GM23338 (cell line): ENCODE data around the gene GNG7. TPM values are rescaled to one million over a fixed set of nuclear protein-coding genes. Genes with fewer than 3 reads are reported as not detected.

Experiments
- ATAC-seq: fragments of 200-7000 bp; cut with Tn5 transposase; 3 replicates; pipeline ENCODE4 v1.9.1; 2020
- DNase-seq: peaks from one replicate; pipeline ENCODE4 v3.0.0-alpha.2; 2015; ENCODE audit warnings: low spot score
- H2AFZ ChIP-seq: fragments of 200-600 bp; sonication (generic); 2 replicates; pipeline ENCODE4 v1.8.0; 2016; ENCODE audit warnings: antibody characterized with exemption, mild to moderate bottlenecking, moderate library complexity
- H3F3A ChIP-seq: fragments of 200-600 bp; sonication (generic); replicated peaks from 2 replicates; pipeline ENCODE4 v1.8.0; 2017; ENCODE audit warnings: antibody characterized with exemption, mixed run types, low read depth
- H3K27ac ChIP-seq: fragments of 200-600 bp; sonication (generic); 2 replicates; pipeline ENCODE4 v1.6.1; 2016; ENCODE audit warnings: low read depth
- H3K27me3 ChIP-seq: fragments of 200-600 bp; sonication (generic); 2 replicates; pipeline ENCODE4 v1.8.0; 2016; ENCODE audit warnings: mild to moderate bottlenecking, mixed run types, moderate library complexity; ENCODE audit not compliant: insufficient read depth
- H3K36me3 ChIP-seq: fragments of 200-600 bp; sonication (generic); 2 replicates; pipeline ENCODE4 v1.8.0; 2016; ENCODE audit warnings: mild to moderate bottlenecking; ENCODE audit not compliant: insufficient read depth
- H3K4me1 ChIP-seq: fragments of 200-600 bp; sonication (generic); 2 replicates; pipeline ENCODE4 v1.8.0; 2016; ENCODE audit warnings: mild to moderate bottlenecking, moderate library complexity; ENCODE audit not compliant: insufficient read depth
- H3K4me2 ChIP-seq: fragments of 200-600 bp; sonication (generic); 2 replicates; pipeline ENCODE4 v1.7.1; 2017; ENCODE audit warnings: mixed run types
- H3K4me3 ChIP-seq: fragments of 200-600 bp; sonication (generic); 2 replicates; pipeline ENCODE4 v1.6.1; 2016; ENCODE audit warnings: mixed run types
- H3K79me2 ChIP-seq: fragments of 200-600 bp; sonication (generic); replicated peaks from 2 replicates; pipeline ENCODE4 v1.8.0; 2017; ENCODE audit warnings: mild to moderate bottlenecking; ENCODE audit not compliant: insufficient read depth
- H3K9me2 ChIP-seq: fragments of 200-600 bp; sonication (generic); 2 replicates; pipeline ENCODE4 v1.8.0; 2017; ENCODE audit not compliant: insufficient read depth
- H4K20me1 ChIP-seq: fragments of 200-600 bp; sonication (generic); replicated peaks from 2 replicates; pipeline ENCODE4 v1.8.0; 2017; ENCODE audit warnings: mild to moderate bottlenecking; ENCODE audit not compliant: insufficient read depth
- H3K27ac Mint-ChIP-seq: 2 replicates; pipeline ENCODE4 v1.8.0; 2020; ENCODE audit warnings: inconsistent platforms, mild to moderate bottlenecking, moderate library complexity, mixed read lengths
- H3K27me3 Mint-ChIP-seq: 3 replicates; pipeline ENCODE4 v1.8.0; 2022; ENCODE audit warnings: low read depth, mild to moderate bottlenecking, moderate library complexity, mixed read lengths, inconsistent platforms; ENCODE audit not compliant: insufficient read depth, poor library complexity
- H3K36me3 Mint-ChIP-seq: 3 replicates; pipeline ENCODE4 v1.8.0; 2021; ENCODE audit warnings: low read depth, mild to moderate bottlenecking, inconsistent platforms, moderate library complexity, mixed read lengths
- H3K4me1 Mint-ChIP-seq: 3 replicates; pipeline ENCODE4 v1.8.0; 2020; ENCODE audit warnings: mild to moderate bottlenecking, inconsistent platforms, mixed read lengths
- H3K4me3 Mint-ChIP-seq: 3 replicates; pipeline ENCODE4 v1.8.0; 2021; ENCODE audit warnings: moderate library complexity, mild to moderate bottlenecking, inconsistent platforms, mixed read lengths
- H3K9me3 Mint-ChIP-seq: 3 replicates; pipeline ENCODE4 v1.8.0; 2020; ENCODE audit warnings: moderate library complexity, mild to moderate bottlenecking, inconsistent platforms, mixed read lengths
- CREB1 ChIP-seq: fragments of 250-450 bp; sonication (Bioruptor Pico); IDR thresholded peaks from 2 replicates; pipeline ENCODE4 v1.5.0; 2020; ENCODE audit warnings: low read depth, mild to moderate bottlenecking, moderate library complexity
- EZH2 ChIP-seq: fragments of 200-600 bp; sonication (generic); IDR thresholded peaks from one replicate; pipeline ENCODE4 v1.8.0; 2017; ENCODE audit warnings: antibody characterized with exemption, mild to moderate bottlenecking, low read depth; ENCODE audit not compliant: unreplicated experiment
- EZH2phosphoT487 ChIP-seq: fragments of 200-600 bp; sonication (generic); IDR thresholded peaks from one replicate; pipeline ENCODE4 v1.8.1; 2018; ENCODE audit warnings: antibody characterized with exemption; ENCODE audit not compliant: unreplicated experiment
- JUNB ChIP-seq: IDR thresholded peaks from one replicate; pipeline ENCODE4 v1.6.1; 2016; ENCODE audit warnings: antibody characterized with exemption; ENCODE audit not compliant: unreplicated experiment
- NANOG ChIP-seq: IDR thresholded peaks from 2 replicates; pipeline ENCODE4 v1.6.1; 2016; ENCODE audit warnings: antibody characterized with exemption, borderline replicate concordance
- POLR2AphosphoS5 ChIP-seq: IDR thresholded peaks from 2 replicates; pipeline ENCODE4 v1.6.1; 2016; ENCODE audit warnings: antibody characterized with exemption, low read depth
- STAT1 ChIP-seq: IDR thresholded peaks from one replicate; pipeline ENCODE4 v1.6.1; 2016; ENCODE audit warnings: antibody characterized with exemption; ENCODE audit not compliant: unreplicated experiment
- ZNF114 ChIP-seq: fragments of 250-450 bp; sonication (Bioruptor Pico); IDR thresholded peaks from 2 replicates; pipeline ENCODE4 v1.5.0; 2020; ENCODE audit warnings: mild to moderate bottlenecking, moderate library complexity
- ZNF331 ChIP-seq: fragments of 250-450 bp; sonication (Bioruptor Pico); IDR thresholded peaks from 2 replicates; pipeline ENCODE4 v1.5.0; 2020; ENCODE audit warnings: low read depth, mild to moderate bottlenecking, moderate library complexity
- polyA plus RNA-seq: library from polyadenylated mRNA; unstranded; fragments of >200 nt; fragmentation: Nextera tagmentation; extraction: Ambion mirVana; gene quantifications from 2 replicates; pipeline ENCODE4 v1.2.1, GENCODE V29; 2016
- total RNA-seq: library from RNA; depleted of rRNA; stranded (reverse); fragments of >200 nt; shearing (Covaris generic); gene quantifications from 2 replicates; pipeline ENCODE4 v1.2.3, GENCODE V29; 2014
- TF ChIP-seq, protein P1 (sequence below): fragments of 250-450 bp; sonication (Bioruptor Pico); IDR thresholded peaks from 2 replicates; pipeline ENCODE4 v1.5.0; 2020; ENCODE audit warnings: mild to moderate bottlenecking, moderate library complexity
- TF ChIP-seq, protein P2 (sequence below), 2 experiments: fragments of 200-600 bp in 1 of 2; sonication (generic) in 1 of 2; conservative IDR thresholded peaks; 2 replicates each; pipeline versions ENCODE4 v1.5.1 to v1.6.1; 2016 to 2017; ENCODE audit warnings: antibody characterized with exemption in 2 of 2, low read depth in 2 of 2, mild to moderate bottlenecking in 2 of 2, moderate library complexity in 1 of 2
- TF ChIP-seq, protein P3 (sequence below): IDR thresholded peaks from 2 replicates; pipeline ENCODE4 v1.6.1; 2016; ENCODE audit warnings: antibody characterized with exemption
- TF ChIP-seq, protein P4 (sequence below): IDR thresholded peaks from one replicate; pipeline ENCODE4 v1.6.1; 2018; ENCODE audit warnings: antibody characterized with exemption; ENCODE audit not compliant: unreplicated experiment

GNG7 gene
- total and polyA plus RNA-seq, 2 experiments from 2014 or later, result 5.1 to 5.4 TPM

DNA sequence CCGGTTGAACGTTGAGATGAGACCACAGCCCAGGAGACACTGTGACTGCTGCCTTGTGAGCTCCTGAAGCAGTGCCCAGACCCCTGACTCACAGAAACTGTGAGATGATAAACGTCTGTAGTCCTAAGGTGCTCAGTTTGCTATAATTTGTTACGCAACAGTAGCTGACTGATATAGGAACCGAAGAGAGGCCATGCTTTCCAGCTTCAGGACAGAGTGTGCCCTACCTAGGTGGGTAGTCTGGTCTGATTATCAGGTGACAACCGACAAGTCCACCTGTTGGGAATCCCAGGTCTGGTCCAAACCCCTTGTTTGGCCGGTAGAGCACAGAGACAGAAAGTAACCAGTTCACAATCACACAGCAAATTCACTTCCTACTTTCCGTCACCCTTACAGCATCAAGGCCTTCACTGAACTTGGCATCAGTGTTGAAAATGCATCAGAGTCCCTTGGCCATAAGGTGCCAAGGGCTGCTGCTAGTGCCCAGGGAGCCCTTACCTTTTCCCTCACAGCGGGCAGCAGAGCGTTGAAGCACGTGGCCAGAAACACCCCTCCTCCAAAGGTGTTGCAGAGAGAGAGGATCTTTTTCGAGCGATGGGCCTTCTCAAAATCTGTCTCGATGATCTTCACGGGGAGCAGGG, 34.2 kb upstream of the GNG7 start:
- peaks cover 44% of the 10 kb centered on the region for H3K36me3 Mint-ChIP-seq
- DNase-seq (no peak), ATAC-seq (no peak)
- no peaks in the 10 kb centered on the region; the same call in none of the 2 replicates for H4K20me1 ChIP-seq
- no peaks in the 10 kb centered on the region; the same call in 1 of the 2 replicates for H3K36me3 ChIP-seq
- peaks cover 4% of the 10 kb centered on the region; the same call in 1 of the 2 replicates for H3K4me1 ChIP-seq
- no peaks in the 10 kb centered on the region for H3K27me3 ChIP-seq
- H3K4me3 Mint-ChIP-seq, result no peak overlapping the region
- no peak overlapping the region for H3K4me3 ChIP-seq
- no peak overlapping the region for H3K27ac Mint-ChIP-seq
- H3K4me2 ChIP-seq, result no peak overlapping the region
- no peaks in the 10 kb centered on the region for H3K9me2 ChIP-seq
- peaks cover 4% of the 10 kb centered on the region; the same call in 2 of the 3 replicates for H3K4me1 Mint-ChIP-seq
- TF ChIP-seq EZH2phosphoT487, result no peak
- TF ChIP-seq EZH2, result no peak
- TF ChIP-seq POLR2AphosphoS5, result no peak
- TF ChIP-seq, protein P1, sequence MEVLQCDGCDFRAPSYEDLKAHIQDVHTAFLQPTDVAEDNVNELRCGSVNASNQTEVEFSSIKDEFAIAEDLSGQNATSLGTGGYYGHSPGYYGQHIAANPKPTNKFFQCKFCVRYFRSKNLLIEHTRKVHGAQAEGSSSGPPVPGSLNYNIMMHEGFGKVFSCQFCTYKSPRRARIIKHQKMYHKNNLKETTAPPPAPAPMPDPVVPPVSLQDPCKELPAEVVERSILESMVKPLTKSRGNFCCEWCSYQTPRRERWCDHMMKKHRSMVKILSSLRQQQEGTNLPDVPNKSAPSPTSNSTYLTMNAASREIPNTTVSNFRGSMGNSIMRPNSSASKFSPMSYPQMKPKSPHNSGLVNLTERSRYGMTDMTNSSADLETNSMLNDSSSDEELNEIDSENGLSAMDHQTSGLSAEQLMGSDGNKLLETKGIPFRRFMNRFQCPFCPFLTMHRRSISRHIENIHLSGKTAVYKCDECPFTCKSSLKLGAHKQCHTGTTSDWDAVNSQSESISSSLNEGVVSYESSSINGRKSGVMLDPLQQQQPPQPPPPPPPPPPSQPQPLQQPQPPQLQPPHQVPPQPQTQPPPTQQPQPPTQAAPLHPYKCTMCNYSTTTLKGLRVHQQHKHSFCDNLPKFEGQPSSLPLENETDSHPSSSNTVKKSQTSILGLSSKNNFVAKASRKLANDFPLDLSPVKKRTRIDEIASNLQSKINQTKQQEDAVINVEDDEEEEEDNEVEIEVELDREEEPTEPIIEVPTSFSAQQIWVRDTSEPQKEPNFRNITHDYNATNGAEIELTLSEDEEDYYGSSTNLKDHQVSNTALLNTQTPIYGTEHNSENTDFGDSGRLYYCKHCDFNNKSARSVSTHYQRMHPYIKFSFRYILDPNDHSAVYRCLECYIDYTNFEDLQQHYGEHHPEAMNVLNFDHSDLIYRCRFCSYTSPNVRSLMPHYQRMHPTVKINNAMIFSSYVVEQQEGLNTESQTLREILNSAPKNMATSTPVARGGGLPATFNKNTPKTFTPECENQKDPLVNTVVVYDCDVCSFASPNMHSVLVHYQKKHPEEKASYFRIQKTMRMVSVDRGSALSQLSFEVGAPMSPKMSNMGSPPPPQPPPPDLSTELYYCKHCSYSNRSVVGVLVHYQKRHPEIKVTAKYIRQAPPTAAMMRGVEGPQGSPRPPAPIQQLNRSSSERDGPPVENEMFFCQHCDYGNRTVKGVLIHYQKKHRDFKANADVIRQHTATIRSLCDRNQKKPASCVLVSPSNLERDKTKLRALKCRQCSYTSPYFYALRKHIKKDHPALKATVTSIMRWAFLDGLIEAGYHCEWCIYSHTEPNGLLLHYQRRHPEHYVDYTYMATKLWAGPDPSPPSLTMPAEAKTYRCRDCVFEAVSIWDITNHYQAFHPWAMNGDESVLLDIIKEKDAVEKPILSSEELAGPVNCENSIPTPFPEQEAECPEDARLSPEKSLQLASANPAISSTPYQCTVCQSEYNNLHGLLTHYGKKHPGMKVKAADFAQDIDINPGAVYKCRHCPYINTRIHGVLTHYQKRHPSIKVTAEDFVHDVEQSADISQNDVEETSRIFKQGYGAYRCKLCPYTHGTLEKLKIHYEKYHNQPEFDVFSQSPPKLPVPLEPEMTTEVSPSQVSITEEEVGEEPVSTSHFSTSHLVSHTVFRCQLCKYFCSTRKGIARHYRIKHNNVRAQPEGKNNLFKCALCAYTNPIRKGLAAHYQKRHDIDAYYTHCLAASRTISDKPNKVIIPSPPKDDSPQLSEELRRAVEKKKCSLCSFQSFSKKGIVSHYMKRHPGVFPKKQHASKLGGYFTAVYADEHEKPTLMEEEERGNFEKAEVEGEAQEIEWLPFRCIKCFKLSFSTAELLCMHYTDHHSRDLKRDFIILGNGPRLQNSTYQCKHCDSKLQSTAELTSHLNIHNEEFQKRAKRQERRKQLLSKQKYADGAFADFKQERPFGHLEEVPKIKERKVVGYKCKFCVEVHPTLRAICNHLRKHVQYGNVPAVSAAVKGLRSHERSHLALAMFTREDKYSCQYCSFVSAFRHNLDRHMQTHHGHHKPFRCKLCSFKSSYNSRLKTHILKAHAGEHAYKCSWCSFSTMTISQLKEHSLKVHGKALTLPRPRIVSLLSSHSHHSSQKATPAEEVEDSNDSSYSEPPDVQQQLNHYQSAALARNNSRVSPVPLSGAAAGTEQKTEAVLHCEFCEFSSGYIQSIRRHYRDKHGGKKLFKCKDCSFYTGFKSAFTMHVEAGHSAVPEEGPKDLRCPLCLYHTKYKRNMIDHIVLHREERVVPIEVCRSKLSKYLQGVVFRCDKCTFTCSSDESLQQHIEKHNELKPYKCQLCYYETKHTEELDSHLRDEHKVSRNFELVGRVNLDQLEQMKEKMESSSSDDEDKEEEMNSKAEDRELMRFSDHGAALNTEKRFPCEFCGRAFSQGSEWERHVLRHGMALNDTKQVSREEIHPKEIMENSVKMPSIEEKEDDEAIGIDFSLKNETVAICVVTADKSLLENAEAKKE, result no peak
- TF ChIP-seq, protein P2, sequence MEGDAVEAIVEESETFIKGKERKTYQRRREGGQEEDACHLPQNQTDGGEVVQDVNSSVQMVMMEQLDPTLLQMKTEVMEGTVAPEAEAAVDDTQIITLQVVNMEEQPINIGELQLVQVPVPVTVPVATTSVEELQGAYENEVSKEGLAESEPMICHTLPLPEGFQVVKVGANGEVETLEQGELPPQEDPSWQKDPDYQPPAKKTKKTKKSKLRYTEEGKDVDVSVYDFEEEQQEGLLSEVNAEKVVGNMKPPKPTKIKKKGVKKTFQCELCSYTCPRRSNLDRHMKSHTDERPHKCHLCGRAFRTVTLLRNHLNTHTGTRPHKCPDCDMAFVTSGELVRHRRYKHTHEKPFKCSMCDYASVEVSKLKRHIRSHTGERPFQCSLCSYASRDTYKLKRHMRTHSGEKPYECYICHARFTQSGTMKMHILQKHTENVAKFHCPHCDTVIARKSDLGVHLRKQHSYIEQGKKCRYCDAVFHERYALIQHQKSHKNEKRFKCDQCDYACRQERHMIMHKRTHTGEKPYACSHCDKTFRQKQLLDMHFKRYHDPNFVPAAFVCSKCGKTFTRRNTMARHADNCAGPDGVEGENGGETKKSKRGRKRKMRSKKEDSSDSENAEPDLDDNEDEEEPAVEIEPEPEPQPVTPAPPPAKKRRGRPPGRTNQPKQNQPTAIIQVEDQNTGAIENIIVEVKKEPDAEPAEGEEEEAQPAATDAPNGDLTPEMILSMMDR (conservative IDR thresholded peaks at IDR 0.05; ENCODE audit: low read depth in 2 of 2), result no peak
- TF ChIP-seq CREB1 (CRISPR knock-in tag), result no peak
- TF ChIP-seq, protein P3, sequence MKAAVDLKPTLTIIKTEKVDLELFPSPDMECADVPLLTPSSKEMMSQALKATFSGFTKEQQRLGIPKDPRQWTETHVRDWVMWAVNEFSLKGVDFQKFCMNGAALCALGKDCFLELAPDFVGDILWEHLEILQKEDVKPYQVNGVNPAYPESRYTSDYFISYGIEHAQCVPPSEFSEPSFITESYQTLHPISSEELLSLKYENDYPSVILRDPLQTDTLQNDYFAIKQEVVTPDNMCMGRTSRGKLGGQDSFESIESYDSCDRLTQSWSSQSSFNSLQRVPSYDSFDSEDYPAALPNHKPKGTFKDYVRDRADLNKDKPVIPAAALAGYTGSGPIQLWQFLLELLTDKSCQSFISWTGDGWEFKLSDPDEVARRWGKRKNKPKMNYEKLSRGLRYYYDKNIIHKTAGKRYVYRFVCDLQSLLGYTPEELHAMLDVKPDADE, result no peak
- TF ChIP-seq ZNF331 (CRISPR knock-in tag), result no peak
- TF ChIP-seq STAT1, result no peak
- no peak for TF ChIP-seq NANOG
- no peak for TF ChIP-seq JUNB
- TF ChIP-seq ZNF114 (CRISPR knock-in tag), result no peak
- TF ChIP-seq, protein P4, sequence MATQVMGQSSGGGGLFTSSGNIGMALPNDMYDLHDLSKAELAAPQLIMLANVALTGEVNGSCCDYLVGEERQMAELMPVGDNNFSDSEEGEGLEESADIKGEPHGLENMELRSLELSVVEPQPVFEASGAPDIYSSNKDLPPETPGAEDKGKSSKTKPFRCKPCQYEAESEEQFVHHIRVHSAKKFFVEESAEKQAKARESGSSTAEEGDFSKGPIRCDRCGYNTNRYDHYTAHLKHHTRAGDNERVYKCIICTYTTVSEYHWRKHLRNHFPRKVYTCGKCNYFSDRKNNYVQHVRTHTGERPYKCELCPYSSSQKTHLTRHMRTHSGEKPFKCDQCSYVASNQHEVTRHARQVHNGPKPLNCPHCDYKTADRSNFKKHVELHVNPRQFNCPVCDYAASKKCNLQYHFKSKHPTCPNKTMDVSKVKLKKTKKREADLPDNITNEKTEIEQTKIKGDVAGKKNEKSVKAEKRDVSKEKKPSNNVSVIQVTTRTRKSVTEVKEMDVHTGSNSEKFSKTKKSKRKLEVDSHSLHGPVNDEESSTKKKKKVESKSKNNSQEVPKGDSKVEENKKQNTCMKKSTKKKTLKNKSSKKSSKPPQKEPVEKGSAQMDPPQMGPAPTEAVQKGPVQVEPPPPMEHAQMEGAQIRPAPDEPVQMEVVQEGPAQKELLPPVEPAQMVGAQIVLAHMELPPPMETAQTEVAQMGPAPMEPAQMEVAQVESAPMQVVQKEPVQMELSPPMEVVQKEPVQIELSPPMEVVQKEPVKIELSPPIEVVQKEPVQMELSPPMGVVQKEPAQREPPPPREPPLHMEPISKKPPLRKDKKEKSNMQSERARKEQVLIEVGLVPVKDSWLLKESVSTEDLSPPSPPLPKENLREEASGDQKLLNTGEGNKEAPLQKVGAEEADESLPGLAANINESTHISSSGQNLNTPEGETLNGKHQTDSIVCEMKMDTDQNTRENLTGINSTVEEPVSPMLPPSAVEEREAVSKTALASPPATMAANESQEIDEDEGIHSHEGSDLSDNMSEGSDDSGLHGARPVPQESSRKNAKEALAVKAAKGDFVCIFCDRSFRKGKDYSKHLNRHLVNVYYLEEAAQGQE, result no peak
- H3K27me3 Mint-ChIP-seq, result peaks cover 8% of the 10 kb centered on the region
- H3K27ac ChIP-seq, result no peak overlapping the region
- H3K9me3 Mint-ChIP-seq, result no peaks in the 10 kb centered on the region
- no peaks in the 10 kb centered on the region for H3F3A ChIP-seq
- H3K79me2 ChIP-seq, result peaks cover 5% of the 10 kb centered on the region; the same call in 1 of the 2 replicates
- H2AFZ ChIP-seq, result no peak overlapping the region
